IMR-90 (cell line): ENCODE results near the gene RIMS1. TPM values are rescaled to one million over a fixed set of nuclear protein-coding genes. Genes with fewer than 3 reads are reported as not detected.

Experiments
- ATAC-seq: fragments of 200-7000 bp; cut with Tn5 transposase; 2 replicates; pipeline ENCODE4 v1.9.1; 2020; ENCODE audit warnings: low read depth, mild to moderate bottlenecking, moderate library complexity
- BruUV-seq: library from RNA; stranded (reverse); fragments of 400-500 nt; replicated peaks from 2 replicates; lab custom pipeline; 2021; lab: Mats Ljungman, UMichigan
- CTCF ChIA-PET: fragments of 300-600 bp; formaldehyde crosslinking; extraction: SDS; loops from one replicate; lab custom pipeline; 2021; ENCODE audit warnings: antibody characterized with exemption; lab: Yijun Ruan, JAX
- POLR2A ChIA-PET: fragments of 300-600 bp; sonication (Branson Sonifier 250); formaldehyde crosslinking; loops from one replicate; lab custom pipeline; 2022; ENCODE audit warnings: antibody characterized with exemption; ENCODE audit not compliant: unreplicated experiment; lab: Charles Lee
- DNase-seq: peaks from one replicate; pipeline ENCODE4 v3.0.0; 2013
- H2AFZ ChIP-seq: replicated peaks from 2 replicates; pipeline ENCODE3; 2013; ENCODE audit warnings: low read length, mild to moderate bottlenecking; ENCODE audit not compliant: poor library complexity
- H2AK5ac ChIP-seq: 2 replicates; pipeline ENCODE4 v1.6.1; 2013; ENCODE audit warnings: low read depth, low read length, inconsistent platforms
- H2AK9ac ChIP-seq: replicated peaks from 2 replicates; pipeline ENCODE3; 2013; ENCODE audit warnings: mild to moderate bottlenecking, low read depth, low read length, moderate library complexity; ENCODE audit not compliant: poor library complexity
- H2BK120ac ChIP-seq: 2 replicates; pipeline ENCODE4 v1.6.1; 2013; ENCODE audit warnings: low read depth, low read length, inconsistent platforms
- H2BK15ac ChIP-seq: 3 replicates; pipeline ENCODE4 v1.6.1; 2013; ENCODE audit warnings: low read depth, low read length, inconsistent platforms
- H2BK20ac ChIP-seq: 2 replicates; pipeline ENCODE4 v1.6.1; 2013; ENCODE audit warnings: low read depth, mild to moderate bottlenecking, inconsistent platforms, low read length, moderate library complexity
- H2BK5ac ChIP-seq: 2 replicates; pipeline ENCODE4 v1.6.1; 2013; ENCODE audit warnings: mild to moderate bottlenecking, low read depth, low read length, inconsistent platforms; ENCODE audit not compliant: poor library complexity, severe bottlenecking
- H3K14ac ChIP-seq: replicated peaks from 2 replicates; pipeline ENCODE4 v1.6.1; 2013; ENCODE audit warnings: low read depth, low read length, inconsistent platforms
- H3K18ac ChIP-seq: 2 replicates; pipeline ENCODE4 v1.6.1; 2013; ENCODE audit warnings: low read depth, low read length, control low read depth
- H3K23ac ChIP-seq: 2 replicates; pipeline ENCODE4 v1.6.1; 2013; ENCODE audit warnings: low read depth, low read length, inconsistent platforms
- H3K27ac ChIP-seq: 2 replicates; pipeline ENCODE4 v1.5.1; 2013; ENCODE audit warnings: mild to moderate bottlenecking, control low read depth, low read length; ENCODE audit not compliant: insufficient read depth
- H3K27me3 ChIP-seq: 2 replicates; pipeline ENCODE4 v1.6.1; 2013; ENCODE audit warnings: low read length; ENCODE audit not compliant: control insufficient read depth, insufficient read depth
- H3K36me3 ChIP-seq: 2 replicates; pipeline ENCODE4 v1.6.1; 2013; ENCODE audit warnings: low read length, mixed read lengths; ENCODE audit not compliant: control insufficient read depth, insufficient read depth
- H3K4ac ChIP-seq: 2 replicates; pipeline ENCODE4 v1.6.1; 2013; ENCODE audit warnings: low read depth, low read length, inconsistent platforms
- H3K4me1 ChIP-seq: 2 replicates; pipeline ENCODE4 v1.6.1; 2013; ENCODE audit warnings: low read length, mixed read lengths; ENCODE audit not compliant: control insufficient read depth, insufficient read depth
- H3K4me2 ChIP-seq: 2 replicates; pipeline ENCODE4 v1.6.1; 2013; ENCODE audit warnings: low read depth, mild to moderate bottlenecking, control low read depth, low read length, moderate library complexity
- H3K4me3 ChIP-seq: 2 replicates; pipeline ENCODE4 v1.5.1; 2013; ENCODE audit warnings: low read depth, mild to moderate bottlenecking, control low read depth, low read length, moderate library complexity; ENCODE audit not compliant: insufficient read depth
- H3K56ac ChIP-seq: 2 replicates; pipeline ENCODE4 v1.6.1; 2013; ENCODE audit warnings: low read length, inconsistent platforms; ENCODE audit not compliant: insufficient read depth; ENCODE audit errors: extremely low read depth
- H3K79me1 ChIP-seq, 2 experiments: 2 replicates each; pipeline ENCODE4 v1.6.1; 2013; ENCODE audit warnings: low read length in 2 of 2, inconsistent platforms in 1 of 2, low read depth in 1 of 2
- H3K9ac ChIP-seq: 2 replicates; pipeline ENCODE4 v1.6.1; 2013; ENCODE audit warnings: low read depth, low read length, control low read depth
- H3K9me1 ChIP-seq: 2 replicates; pipeline ENCODE4 v1.6.1; 2013; ENCODE audit warnings: low read length, inconsistent platforms; ENCODE audit not compliant: insufficient read depth
- H3K9me3 ChIP-seq: 2 replicates; pipeline ENCODE4 v1.6.1; 2013; ENCODE audit warnings: low read length; ENCODE audit not compliant: control insufficient read depth, insufficient read depth
- H4K20me1 ChIP-seq: 2 replicates; pipeline ENCODE4 v1.6.1; 2013; ENCODE audit warnings: low read length, inconsistent platforms; ENCODE audit not compliant: insufficient read depth
- H4K5ac ChIP-seq: 2 replicates; pipeline ENCODE4 v1.6.1; 2013; ENCODE audit warnings: mild to moderate bottlenecking, low read depth, low read length, control low read depth
- H4K8ac ChIP-seq, 2 experiments: 2 replicates each; pipeline ENCODE4 v1.6.1; 2013; ENCODE audit warnings: low read depth in 2 of 2, low read length in 2 of 2, control low read depth in 1 of 2, inconsistent platforms in 1 of 2
- H4K91ac ChIP-seq: 2 replicates; pipeline ENCODE4 v1.6.1; 2013; ENCODE audit warnings: low read depth, low read length, inconsistent platforms; ENCODE audit not compliant: insufficient read depth
- MAZ ChIP-seq: IDR thresholded peaks from 2 replicates; pipeline ENCODE4 v1.6.1; 2012; ENCODE audit warnings: low read depth, mild to moderate bottlenecking, low read length, improper control_type of control experiment, moderate library complexity, borderline replicate concordance
- WGBS, 2 experiments: methylation state at CpG; one replicate each; pipeline versions ENCODE4 v1.1.5 to v1.1.7; 2013; ENCODE audit warnings: missing lambda C conversion rate in 2 of 2; ENCODE audit not compliant: insufficient read length in 1 of 2; ENCODE audit errors: extremely low coverage in 2 of 2; 5-methylcytosine and 5-hydroxymethylcytosine counted together
- dilution Hi-C: fragments of 300-500 bp; cut with HindIII; formaldehyde crosslinking; loops from one replicate; pipeline ENCODE4 v1.14.3; 2018; ENCODE audit warnings: low sequenced_read_pairs; ENCODE audit not compliant: unreplicated experiment
- in situ Hi-C: fragments of 300-500 bp; cut with MboI; formaldehyde crosslinking; loops from 3 replicates; pipeline ENCODE4 v1.14.3; 2019; ENCODE audit warnings: low sequenced_read_pairs, inconsistent platforms, mixed read lengths
- intact Hi-C: fragments of 100-400 bp; cut with micrococcal nuclease; formaldehyde crosslinking; loops from 2 replicates; pipeline ENCODE4 v1.10.0; 2022
- polyA plus RNA-seq, 3 experiments: library from polyadenylated mRNA; depleted of rRNA; stranded (reverse); fragments of >200 nt; gene quantifications; 2 replicates each; pipeline ENCODE4 v1.2.3, GENCODE V29; 2012; ENCODE audit warnings: low replicate concordance in 1 of 3
- total RNA-seq: library from RNA; depleted of rRNA; stranded (reverse); fragments of >200 nt; gene quantifications from 2 replicates; pipeline ENCODE4 v1.2.3, GENCODE V29; 2012

Gene RIMS1
- total and polyA plus RNA-seq, 2 of the 4 experiments (the other 2 are of a cell fraction), result 0.44 to 3.8 TPM

DNA sequence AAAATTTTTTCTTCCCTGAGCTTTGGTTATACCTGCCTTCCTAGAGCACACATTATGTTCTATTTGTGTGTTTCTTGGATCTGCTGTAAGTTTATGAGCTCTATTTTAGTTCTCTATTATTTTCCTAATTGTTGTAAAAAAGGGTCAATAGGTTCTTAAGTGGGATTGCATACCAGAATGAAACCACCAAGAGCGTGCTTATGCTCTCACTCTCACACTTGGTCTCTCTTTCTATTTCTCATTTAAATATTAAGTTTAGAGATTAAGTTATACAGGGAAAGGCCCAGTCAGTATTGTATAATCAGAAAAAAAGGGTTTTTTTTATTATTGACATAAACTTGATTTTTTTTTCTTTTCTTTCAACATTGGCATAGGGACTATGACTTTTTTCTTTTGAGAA, 96.8 kb downstream of the RIMS1 start:
- H2BK15ac ChIP-seq, result no peak overlapping the region
- H3K9me1 ChIP-seq, result no peaks in the 10 kb centered on the region
- no peak overlapping the region for H3K4ac ChIP-seq
- in situ Hi-C loops, result no loop called here
- CTCF ChIA-PET, result no interaction called here
- no peaks in the 10 kb centered on the region for H3K79me1 ChIP-seq
- H3K9ac ChIP-seq, result no peak overlapping the region
- no peaks in the 10 kb centered on the region for H3K27me3 ChIP-seq
- WGBS, 2 experiments, result no CpG with 5 or more reads among the region's 1 CpG
- H3K4me3 ChIP-seq, result no peak overlapping the region
- H4K5ac ChIP-seq, result no peak overlapping the region
- POLR2A ChIA-PET, result no interaction called here
- H4K20me1 ChIP-seq, result no peaks in the 10 kb centered on the region
- H2AK5ac ChIP-seq, result no peak overlapping the region
- no peak overlapping the region for H4K8ac ChIP-seq
- no peak overlapping the region for H3K4me2 ChIP-seq
- H2AFZ ChIP-seq, result no peak overlapping the region
- no peak overlapping the region for H3K56ac ChIP-seq
- H3K18ac ChIP-seq, result no peak overlapping the region
- no TSS peak for BruUV-seq
- no peak overlapping the region for H2AK9ac ChIP-seq
- no peak overlapping the region for H3K23ac ChIP-seq
- ATAC-seq (no peak), DNase-seq (no peak)
- no peaks in the 10 kb centered on the region for H3K36me3 ChIP-seq
- H3K27ac ChIP-seq, result no peak overlapping the region
- H4K91ac ChIP-seq, result no peak overlapping the region
- no peaks in the 10 kb centered on the region for H3K9me3 ChIP-seq
- H3K14ac ChIP-seq, result no peak overlapping the region
- no peak for TF ChIP-seq MAZ
- intact Hi-C loops, result no loop called here
- no peak overlapping the region for H2BK20ac ChIP-seq
- no peak overlapping the region for H2BK5ac ChIP-seq
- no peaks in the 10 kb centered on the region for H3K4me1 ChIP-seq
- dilution Hi-C loops, result no loop called here
- no peak overlapping the region for H2BK120ac ChIP-seq
